Glutamatergic neuron (in vitro differentiated cells): ENCODE data around the gene ASIC3. TPM values are rescaled to one million over a fixed set of nuclear protein-coding genes. Genes with fewer than 3 reads are reported as not detected.

Experiments
- DNase-seq: peaks from one replicate; pipeline ENCODE4 v3.0.0; 2022
- H3K27ac Mint-ChIP-seq: one replicate; pipeline ENCODE4 v1.8.0; 2020; ENCODE audit warnings: mild to moderate bottlenecking, mixed read lengths, inconsistent platforms; ENCODE audit not compliant: unreplicated experiment
- H3K27me3 Mint-ChIP-seq: one replicate; pipeline ENCODE4 v1.8.0; 2020; ENCODE audit warnings: mild to moderate bottlenecking, moderate library complexity, mixed read lengths, inconsistent platforms; ENCODE audit not compliant: unreplicated experiment
- H3K36me3 Mint-ChIP-seq: one replicate; pipeline ENCODE4 v1.8.0; 2020; ENCODE audit warnings: mild to moderate bottlenecking, mixed read lengths, inconsistent platforms; ENCODE audit not compliant: unreplicated experiment
- H3K4me1 Mint-ChIP-seq: one replicate; pipeline ENCODE4 v1.8.0; 2020; ENCODE audit warnings: mild to moderate bottlenecking, low read depth, mixed read lengths, inconsistent platforms; ENCODE audit not compliant: unreplicated experiment
- H3K4me3 Mint-ChIP-seq: one replicate; pipeline ENCODE4 v1.8.0; 2020; ENCODE audit warnings: mild to moderate bottlenecking, mixed read lengths, inconsistent platforms; ENCODE audit not compliant: unreplicated experiment
- H3K9me3 Mint-ChIP-seq: one replicate; pipeline ENCODE4 v1.8.0; 2020; ENCODE audit warnings: mild to moderate bottlenecking, moderate library complexity, mixed read lengths, inconsistent platforms; ENCODE audit not compliant: unreplicated experiment
- CTCF ChIP-seq: fragments of 200-600 bp; sonication (generic); IDR thresholded peaks from one replicate; pipeline ENCODE4 v1.5.0; 2021; ENCODE audit not compliant: partially characterized antibody, unreplicated experiment
- total RNA-seq: library from RNA; stranded (reverse); fragmentation: NEBNext Ultra II Directional; extraction: Animal tissue kit (Norgen Biotek cat#: 25700); gene quantifications from one replicate; pipeline ENCODE4 v1.2.1, GENCODE V29; 2021; ENCODE audit not compliant: unreplicated experiment

ASIC3 gene
- total RNA-seq, 1 donor from 2014 or later, result 10.8 TPM

- Mint-ChIP-seq H3K36me3 (no peaks in the 10 kb centered on the region), H3K4me1 (peaks cover 14% of the 10 kb centered on the region), H3K27ac (no peak overlapping the region), H3K4me3 (no peak overlapping the region), H3K27me3 (peaks cover 7% of the 10 kb centered on the region), H3K9me3 (peaks cover 3% of the 10 kb centered on the region)
- peak; percentile 68 for DNase-seq
- TF ChIP-seq CTCF, result peak; percentile 64
These were observed 28.8 kb downstream of the ASIC3 start for GRCh38 chr7:151076863-151077704.

GRCh38 chr7:151077705-151078232 is 29.4 kb downstream of the ASIC3 start:
- no peaks in the 10 kb centered on the region for H3K36me3 Mint-ChIP-seq
- no peak for TF ChIP-seq CTCF
- peaks cover 7% of the 10 kb centered on the region for H3K27me3 Mint-ChIP-seq
- peak overlapping the region; percentile 59 for H3K27ac Mint-ChIP-seq
- H3K4me1 Mint-ChIP-seq, result peaks cover 16% of the 10 kb centered on the region
- peaks cover 5% of the 10 kb centered on the region for H3K9me3 Mint-ChIP-seq
- DNase-seq, result no peak
- H3K4me3 Mint-ChIP-seq, result peak overlapping the region; percentile 39

- TF ChIP-seq CTCF, result no peak
- Mint-ChIP-seq H3K4me1 (peaks cover 17% of the 10 kb centered on the region), H3K27ac (peak overlapping the region; percentile 59), H3K4me3 (peak overlapping the region; percentile 73), H3K9me3 (peaks cover 5% of the 10 kb centered on the region), H3K36me3 (no peaks in the 10 kb centered on the region), H3K27me3 (peaks cover 7% of the 10 kb centered on the region)
- DNase-seq, result no peak
These were observed 30.1 kb downstream of the ASIC3 start for GRCh38 chr7:151078233-151079040.

GRCh38 chr7:151079199-151079910 is 31.0 kb downstream of the ASIC3 start:
- H3K9me3 Mint-ChIP-seq, result peaks cover 5% of the 10 kb centered on the region
- H3K4me1 Mint-ChIP-seq, result peaks cover 17% of the 10 kb centered on the region
- H3K27me3 Mint-ChIP-seq, result peaks cover 7% of the 10 kb centered on the region
- no peaks in the 10 kb centered on the region for H3K36me3 Mint-ChIP-seq
- no peak for TF ChIP-seq CTCF
- peak overlapping the region; percentile 59 for H3K27ac Mint-ChIP-seq
- H3K4me3 Mint-ChIP-seq, result peak overlapping the region; percentile 85
- no peak for DNase-seq
